Fibroblast of the aortic adventitia (primary cell): Measurements from ENCODE around the gene AGPAT4. TPM values are rescaled to one million over a fixed set of nuclear protein-coding genes. Genes with fewer than 3 reads are reported as not detected.
"Not testable (repeated sequence)": the region's sequence is repeated elsewhere in the genome, so short reads cannot be mapped to it uniquely, and the experiment has no call there.

Experiments
- DNase-seq: peaks from one replicate; pipeline ENCODE4 v3.0.0-alpha.2; 2010; ENCODE audit warnings: low read depth
- H3K4me3 ChIP-seq: 2 replicates; pipeline ENCODE4 v1.5.1; 2011; ENCODE audit warnings: low read depth, mild to moderate bottlenecking, control low read depth, low read length, moderate library complexity
- CTCF ChIP-seq: IDR thresholded peaks from 2 replicates; pipeline ENCODE4 v1.5.1; 2011; ENCODE audit warnings: mild to moderate bottlenecking, low read length, control low read depth, inconsistent platforms; ENCODE audit not compliant: insufficient read depth
- total RNA-seq: library from RNA; depleted of rRNA; stranded (reverse); fragments of >200 nt; gene quantifications from 2 replicates; pipeline ENCODE4 v1.2.3, GENCODE V29; 2012; ENCODE audit warnings: low replicate concordance

AGPAT4 gene
- total RNA-seq, result 5.5 and 11.6 TPM in 2 replicates

GRCh38 chr6:161273752-161274487 lies at the start of gene AGPAT4:
AGPAT4 (minus strand) TSS chr6:161274061; CDS start chr6:161232213, 41,848 bp downstream.
- peak within 1 kb of the TSS; percentile 93 for H3K4me3 ChIP-seq
- no peak for TF ChIP-seq CTCF
- peak; percentile 98 for DNase-seq

- no peak for TF ChIP-seq CTCF
- no peak overlapping the region for H3K4me3 ChIP-seq
- DNase-seq, result no peak
Measured at GRCh38 chr6:161319231-161319630, 45.4 kb upstream of the AGPAT4 start.

- H3K4me3 ChIP-seq, result no peak overlapping the region
- no peak for TF ChIP-seq CTCF
- no peak for DNase-seq
Measured at GRCh38 chr6:161318456-161318855, 44.6 kb upstream of the AGPAT4 start.

- no peak for TF ChIP-seq CTCF
- H3K4me3 ChIP-seq, result no peak overlapping the region
- DNase-seq, result no peak
Measured at GRCh38 chr6:161316531-161316930, 42.7 kb upstream of the AGPAT4 start.

GRCh38 chr6:161315246-161315917 lies 41.5 kb upstream of the AGPAT4 start:
- DNase-seq, H3K4me3 ChIP-seq: not testable (repeated sequence)

- H3K4me3 ChIP-seq, DNase-seq: not testable (repeated sequence)
Measured at GRCh38 chr6:161314541-161315245, 40.8 kb upstream of the AGPAT4 start.

- H3K4me3 ChIP-seq, result no peak overlapping the region
- DNase-seq, result no peak
- TF ChIP-seq CTCF, result no peak
Measured at GRCh38 chr6:161313940-161314509, 40.2 kb upstream of the AGPAT4 start.

GRCh38 chr6:161313475-161313874 lies 39.6 kb upstream of the AGPAT4 start:
- peak; percentile 10 for DNase-seq
- H3K4me3 ChIP-seq, result not testable (repeated sequence)

GRCh38 chr6:161309774-161310173 lies 35.9 kb upstream of the AGPAT4 start:
- not testable (repeated sequence) for DNase-seq, H3K4me3 ChIP-seq
